ENCODE results near the gene R3HCC1L.

The R3HCC1L gene

GRCh38 chr10:98110356-98110755 lies 24.1 kb upstream of the R3HCC1L start (continued):
- TF ChIP-seq CSRNP3 (CRISPR knock-in tag; IDR thresholded peaks at IDR 0.05) (no peak), ESRRG (CRISPR knock-in tag; IDR thresholded peaks at IDR 0.05) (no peak), TCF4 (CRISPR knock-in tag; IDR thresholded peaks at IDR 0.05; ENCODE audit: borderline replicate concordance) (no peak), ZFP30 (CRISPR knock-in tag; IDR thresholded peaks at IDR 0.05) (no peak), ZFP3 (CRISPR knock-in tag; IDR thresholded peaks at IDR 0.05) (no peak)

GRCh38 chr10:98115031-98115787 lies 19.2 kb upstream of the R3HCC1L start:
- ATAC-seq = no peak
- TF ChIP-seq ZFP3 (CRISPR knock-in tag; IDR thresholded peaks at IDR 0.05) (no peak), ZFP30 (CRISPR knock-in tag; IDR thresholded peaks at IDR 0.05) (no peak), PATZ1 (CRISPR knock-in tag; IDR thresholded peaks at IDR 0.05; ENCODE audit: borderline replicate concordance) (no peak), RARB (CRISPR knock-in tag; IDR thresholded peaks at IDR 0.05) (no peak), SNAI2 (CRISPR knock-in tag; IDR thresholded peaks at IDR 0.05) (no peak), ZNF565 (CRISPR knock-in tag; conservative IDR thresholded peaks at IDR 0.05; ENCODE audit: low read depth) (no peak)

GRCh38 chr10:98119891-98120290 lies 14.6 kb upstream of the R3HCC1L start:
- ATAC-seq = no peak
- TF ChIP-seq ZNF8 (CRISPR knock-in tag; IDR thresholded peaks at IDR 0.05) = no peak
- no peak for TF ChIP-seq TCF4 (CRISPR knock-in tag; IDR thresholded peaks at IDR 0.05; ENCODE audit: borderline replicate concordance)
- TF ChIP-seq ZNF565 (CRISPR knock-in tag; conservative IDR thresholded peaks at IDR 0.05; ENCODE audit: low read depth) = no peak
- TF ChIP-seq ARNTL (CRISPR knock-in tag; IDR thresholded peaks at IDR 0.05; ENCODE audit: borderline replicate concordance, low read depth) = no peak
- TF ChIP-seq ZFP3 (CRISPR knock-in tag; IDR thresholded peaks at IDR 0.05) = no peak
- no peak for TF ChIP-seq ZC3H10 (CRISPR knock-in tag; IDR thresholded peaks at IDR 0.05)
- no peak for TF ChIP-seq OSR1 (CRISPR knock-in tag; IDR thresholded peaks at IDR 0.05)
- TF ChIP-seq ZFP30 (CRISPR knock-in tag; IDR thresholded peaks at IDR 0.05) = no peak
- TF ChIP-seq ISL1 (CRISPR knock-in tag; IDR thresholded peaks at IDR 0.05) = no peak
- no peak for TF ChIP-seq CSDC2 (CRISPR knock-in tag; IDR thresholded peaks at IDR 0.05)
- TF ChIP-seq ESRRG (CRISPR knock-in tag; IDR thresholded peaks at IDR 0.05) = no peak
- no peak for TF ChIP-seq POU6F1 (CRISPR knock-in tag; IDR thresholded peaks at IDR 0.05; ENCODE audit: borderline replicate concordance, low read depth)
- TF ChIP-seq GLIS3 (CRISPR knock-in tag; IDR thresholded peaks at IDR 0.05) = no peak
- TF ChIP-seq ZNF70 (CRISPR knock-in tag; IDR thresholded peaks at IDR 0.05) = no peak
- TF ChIP-seq SNAI2 (CRISPR knock-in tag; IDR thresholded peaks at IDR 0.05) = no peak

GRCh38 chr10:98125940-98126631 lies 8.4 kb upstream of the R3HCC1L start:
- ATAC-seq = no peak

More at GRCh38 chr10:98125940-98126631, 8.4 kb upstream of the R3HCC1L start:
- no peak for TF ChIP-seq TOX (CRISPR knock-in tag; IDR thresholded peaks at IDR 0.05; ENCODE audit: borderline replicate concordance)
- TF ChIP-seq ARNTL (CRISPR knock-in tag; IDR thresholded peaks at IDR 0.05; ENCODE audit: borderline replicate concordance, low read depth) = no peak
- TF ChIP-seq SNAI2 (CRISPR knock-in tag; IDR thresholded peaks at IDR 0.05) = no peak
- no peak for TF ChIP-seq PPARA (CRISPR knock-in tag; IDR thresholded peaks at IDR 0.05; ENCODE audit: borderline replicate concordance)
- TF ChIP-seq POU6F1 (CRISPR knock-in tag; IDR thresholded peaks at IDR 0.05; ENCODE audit: borderline replicate concordance, low read depth) = no peak
- TF ChIP-seq PATZ1 (CRISPR knock-in tag; IDR thresholded peaks at IDR 0.05; ENCODE audit: borderline replicate concordance) = no peak
- no peak for TF ChIP-seq CREB5 (CRISPR knock-in tag; IDR thresholded peaks at IDR 0.05; ENCODE audit: low read depth)
- no peak for TF ChIP-seq RARB (CRISPR knock-in tag; IDR thresholded peaks at IDR 0.05)
- no peak for TF ChIP-seq CSDC2 (CRISPR knock-in tag; IDR thresholded peaks at IDR 0.05)
- TF ChIP-seq ZC3H10 (CRISPR knock-in tag; IDR thresholded peaks at IDR 0.05) = no peak
- TF ChIP-seq ZFP3 (CRISPR knock-in tag; IDR thresholded peaks at IDR 0.05) = no peak
- no peak for TF ChIP-seq GLIS3 (CRISPR knock-in tag; IDR thresholded peaks at IDR 0.05)
- no peak for TF ChIP-seq OSR1 (CRISPR knock-in tag; IDR thresholded peaks at IDR 0.05)
- TF ChIP-seq TCF4 (CRISPR knock-in tag; IDR thresholded peaks at IDR 0.05; ENCODE audit: borderline replicate concordance) = no peak
- TF ChIP-seq BACH2 (CRISPR knock-in tag; IDR thresholded peaks at IDR 0.05; ENCODE audit: borderline replicate concordance) = no peak
- TF ChIP-seq ZNF70 (CRISPR knock-in tag; IDR thresholded peaks at IDR 0.05) = no peak
- TF ChIP-seq ZNF8 (CRISPR knock-in tag; IDR thresholded peaks at IDR 0.05) = no peak
